BJ (cell line): Measurements from ENCODE around the gene GNG5. TPM values are rescaled to one million over a fixed set of nuclear protein-coding genes. Genes with fewer than 3 reads are reported as not detected.

Experiments
- CTCF ChIA-PET: fragments of 350-600 bp; formaldehyde crosslinking; extraction: SDS; loops from one replicate; lab custom pipeline; 2021; ENCODE audit warnings: antibody characterized with exemption, inconsistent platforms; lab: Yijun Ruan, JAX
- POLR2A ChIA-PET: fragments of 300-600 bp; sonication (Branson Sonifier 250); formaldehyde crosslinking; extraction: SDS; loops from one replicate; lab custom pipeline; 2021; ENCODE audit warnings: antibody characterized with exemption; lab: Charles Lee
- DNase-seq: peaks from one replicate; pipeline ENCODE4 v3.0.0-alpha.2; 2011; ENCODE audit warnings: low read depth
- H3K27me3 ChIP-seq: 2 replicates; pipeline ENCODE4 v1.6.0; 2011; ENCODE audit warnings: low read length; ENCODE audit not compliant: control insufficient read depth, insufficient read depth
- H3K36me3 ChIP-seq: 2 replicates; pipeline ENCODE4 v1.5.1; 2011; ENCODE audit warnings: low read length; ENCODE audit not compliant: control insufficient read depth, insufficient read depth
- H3K4me3 ChIP-seq: 2 replicates; pipeline ENCODE4 v1.5.1; 2011; ENCODE audit warnings: low read depth, mild to moderate bottlenecking, control low read depth, low read length
- polyA plus RNA-seq: library from polyadenylated mRNA; depleted of rRNA; stranded (reverse); fragments of >200 nt; gene quantifications from 2 replicates; pipeline ENCODE4 v1.2.3, GENCODE V29; 2011
- TF ChIP-seq, protein P1 (sequence below): IDR thresholded peaks from 2 replicates; pipeline ENCODE4 v1.5.1; 2011; ENCODE audit warnings: low read depth, mild to moderate bottlenecking, control low read depth, inconsistent platforms, low read length, moderate library complexity; ENCODE audit not compliant: insufficient read depth

The GNG5 gene
- polyA plus RNA-seq, 1 experiment: 60.4 TPM

DNA sequence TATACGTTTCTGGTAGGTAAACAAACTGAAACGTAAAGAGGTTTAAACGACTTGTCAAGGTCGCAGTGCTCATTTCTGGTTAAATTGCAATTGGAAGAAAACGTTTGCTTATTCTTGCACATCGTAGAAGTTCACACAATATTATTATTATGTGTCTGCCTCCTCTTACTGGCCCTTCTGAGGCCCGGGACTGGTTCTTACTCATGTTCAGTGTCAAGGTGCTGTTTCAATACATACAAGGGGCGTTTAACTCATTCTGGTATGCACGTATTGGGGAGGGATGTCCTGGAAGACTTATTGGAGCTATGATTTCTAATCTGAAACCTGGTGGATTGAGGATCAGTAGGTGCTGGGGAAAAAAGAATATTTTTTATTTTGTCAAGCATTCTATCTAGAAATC is 26.4 kb downstream of the GNG5 start:
- POLR2A ChIA-PET: interaction anchor here (0.6 to 0.7 kb wide), 2 partner anchors 38 to 1228 kb away, joined by 3 read pairs; partner anchors contain the start of gene ZNHIT6
- Histone ChIP-seq H3K27me3 (no peaks in the 10 kb centered on the region), H3K36me3 (no peaks in the 10 kb centered on the region), H3K4me3 (peak overlapping the region; percentile 90)
- TF ChIP-seq, protein P1, sequence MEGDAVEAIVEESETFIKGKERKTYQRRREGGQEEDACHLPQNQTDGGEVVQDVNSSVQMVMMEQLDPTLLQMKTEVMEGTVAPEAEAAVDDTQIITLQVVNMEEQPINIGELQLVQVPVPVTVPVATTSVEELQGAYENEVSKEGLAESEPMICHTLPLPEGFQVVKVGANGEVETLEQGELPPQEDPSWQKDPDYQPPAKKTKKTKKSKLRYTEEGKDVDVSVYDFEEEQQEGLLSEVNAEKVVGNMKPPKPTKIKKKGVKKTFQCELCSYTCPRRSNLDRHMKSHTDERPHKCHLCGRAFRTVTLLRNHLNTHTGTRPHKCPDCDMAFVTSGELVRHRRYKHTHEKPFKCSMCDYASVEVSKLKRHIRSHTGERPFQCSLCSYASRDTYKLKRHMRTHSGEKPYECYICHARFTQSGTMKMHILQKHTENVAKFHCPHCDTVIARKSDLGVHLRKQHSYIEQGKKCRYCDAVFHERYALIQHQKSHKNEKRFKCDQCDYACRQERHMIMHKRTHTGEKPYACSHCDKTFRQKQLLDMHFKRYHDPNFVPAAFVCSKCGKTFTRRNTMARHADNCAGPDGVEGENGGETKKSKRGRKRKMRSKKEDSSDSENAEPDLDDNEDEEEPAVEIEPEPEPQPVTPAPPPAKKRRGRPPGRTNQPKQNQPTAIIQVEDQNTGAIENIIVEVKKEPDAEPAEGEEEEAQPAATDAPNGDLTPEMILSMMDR: no peak
- CTCF ChIA-PET: interaction anchor here (0.7 to 3.8 kb wide), 6 partner anchors 37 to 465 kb away, joined by 3 to 14 read pairs (median 4); no protein-coding TSS in a partner anchor
- DNase-seq: no peak

DNA sequence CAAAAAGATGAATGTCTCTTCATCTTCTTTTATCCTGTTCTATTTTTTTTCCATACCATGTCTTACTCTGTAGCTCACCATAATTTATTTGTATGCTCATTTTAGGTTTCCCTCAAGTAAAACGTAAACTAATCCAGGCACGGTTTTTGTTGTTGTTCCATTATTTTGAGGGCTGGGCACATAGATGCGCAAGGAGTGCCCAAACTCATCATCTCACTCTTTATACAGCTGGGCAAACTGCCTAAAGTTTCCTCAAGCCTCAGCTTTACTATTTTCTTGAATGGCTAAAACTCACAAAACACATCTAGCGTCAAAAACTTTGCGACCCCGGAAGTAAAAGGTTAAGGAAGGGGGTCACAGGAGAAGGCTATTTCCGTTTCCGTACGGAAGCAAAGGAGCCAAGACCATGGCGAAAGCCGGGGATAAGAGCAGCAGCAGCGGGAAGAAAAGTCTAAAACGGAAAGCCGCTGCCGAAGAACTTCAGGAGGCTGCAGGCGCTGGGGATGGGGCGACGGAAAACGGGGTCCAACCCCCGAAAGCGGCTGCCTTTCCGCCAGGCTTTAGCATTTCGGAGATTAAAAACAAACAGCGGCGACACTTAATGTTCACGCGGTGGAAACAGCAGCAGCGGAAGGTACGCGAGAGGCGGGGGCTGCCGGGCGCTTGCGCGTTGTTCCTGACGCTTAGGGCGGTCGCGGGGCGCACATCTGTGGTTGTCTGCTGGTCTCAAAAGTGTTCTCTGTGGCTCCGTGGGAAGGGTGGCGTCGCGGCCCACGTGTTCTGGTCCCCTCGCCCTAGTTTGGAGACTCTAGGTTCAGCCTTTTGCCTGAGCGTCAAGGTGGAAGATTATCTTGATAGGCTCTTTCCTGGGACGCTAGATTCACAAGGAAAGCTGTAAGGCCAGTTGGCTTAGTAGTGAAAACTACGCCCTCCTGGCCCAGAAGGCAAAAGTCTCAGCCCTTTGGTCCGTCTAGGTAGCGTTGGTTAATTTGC is 27.2 kb downstream of the GNG5 start, which contains the start of gene RPF1:
TSS of gene RPF1 (plus strand) at position 391 of the 993 bp plus-strand sequence. CDS start at position 407, 16 bp downstream.
- CTCF ChIA-PET: interaction anchor here (1.1 to 3.8 kb wide), 6 partner anchors 36 to 274 kb away, joined by 3 to 14 read pairs (median 4); no protein-coding TSS in a partner anchor
- Histone ChIP-seq H3K4me3 (peak within 1 kb of the TSS; percentile 90), H3K27me3 (no peaks in the 10 kb centered on the region), H3K36me3 (no peaks in the 10 kb centered on the region)
- POLR2A ChIA-PET: interaction anchor here (0.6 to 0.7 kb wide), 2 partner anchors 37 to 1229 kb away, joined by 3 read pairs; partner anchors contain the start of gene ZNHIT6
- peak; percentile 32 for DNase-seq
- TF ChIP-seq, protein P1: no peak

DNA sequence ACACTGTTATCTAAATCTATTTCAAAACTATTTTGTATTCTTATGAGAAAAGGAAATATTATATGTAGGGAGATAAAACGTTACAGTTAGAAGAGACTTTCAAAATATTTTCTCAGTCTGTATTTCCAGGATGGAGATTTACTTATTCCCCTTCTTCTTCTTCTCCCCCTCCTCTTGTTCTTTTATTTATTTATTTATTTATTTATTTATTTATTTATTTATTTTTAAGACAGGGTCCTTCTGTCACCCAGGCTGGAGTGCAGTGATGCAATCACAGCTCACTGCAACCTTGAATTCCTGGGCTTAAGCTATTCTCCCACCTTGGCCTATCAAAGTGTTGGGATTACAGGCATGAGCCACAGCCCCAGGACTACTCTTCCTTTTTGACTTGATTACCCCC is 30.2 kb downstream of the GNG5 start:
- CTCF ChIA-PET: no interaction called here
- no peaks in the 10 kb centered on the region; the same call in 1 of the 2 replicates for H3K27me3 ChIP-seq
- no peaks in the 10 kb centered on the region for H3K36me3 ChIP-seq
- no peak for DNase-seq
- TF ChIP-seq, protein P1: no peak
- H3K4me3 ChIP-seq: no peak overlapping the region
- POLR2A ChIA-PET: no interaction called here

DNA sequence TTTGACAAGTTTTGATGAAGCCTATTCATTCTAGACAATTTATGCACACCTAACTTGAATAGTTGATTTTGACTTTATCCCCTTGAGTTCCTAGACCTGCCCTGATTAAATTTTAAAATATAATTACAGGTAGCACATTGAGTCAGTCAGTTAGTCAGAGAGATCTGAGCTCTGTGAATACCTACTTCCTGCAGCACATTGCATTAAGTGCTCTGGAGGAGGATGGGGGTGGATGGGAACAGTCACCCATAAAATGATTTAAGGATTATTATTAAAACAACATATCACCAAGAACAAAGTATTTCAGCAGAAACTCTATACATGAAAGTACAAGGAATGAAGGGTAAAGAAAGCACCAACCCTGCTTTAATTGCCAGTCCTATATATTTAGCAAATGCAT is 39.1 kb downstream of the GNG5 start:
- ChIA-PET CTCF (interaction anchor here (1.2 kb wide), 1 partner anchor 136 kb away, joined by 4 read pairs; no protein-coding TSS in a partner anchor), POLR2A (no interaction called here)
- Histone ChIP-seq H3K27me3 (peaks cover 6% of the 10 kb centered on the region), H3K36me3 (no peaks in the 10 kb centered on the region), H3K4me3 (no peak overlapping the region)
- no peak for DNase-seq
- TF ChIP-seq, protein P1: no peak

DNA sequence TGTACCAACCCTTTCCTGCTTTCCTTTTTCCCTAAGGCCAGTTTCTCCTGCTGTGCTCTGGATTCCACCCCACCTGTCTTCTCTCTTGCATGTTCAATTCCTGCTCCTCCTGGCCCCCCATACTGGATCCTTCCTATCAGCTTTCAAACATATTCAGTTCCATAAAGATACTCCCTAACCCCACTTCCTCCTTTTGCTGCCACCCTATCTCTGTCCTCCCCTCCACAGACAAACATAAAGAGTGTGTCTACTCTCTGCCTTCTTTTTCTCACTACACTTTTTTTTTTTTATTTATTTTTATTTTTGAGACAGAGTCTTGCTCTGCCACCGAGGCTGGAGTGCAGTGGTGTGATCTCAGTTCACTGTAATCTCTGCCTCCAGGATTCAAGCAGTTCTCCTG is 44.3 kb downstream of the GNG5 start:
- POLR2A ChIA-PET: no interaction called here
- TF ChIP-seq, protein P1: no peak
- no peak overlapping the region for H3K4me3 ChIP-seq
- no peaks in the 10 kb centered on the region for H3K36me3 ChIP-seq
- CTCF ChIA-PET: interaction anchor here (1.3 kb wide), 1 partner anchor 8 kb away, joined by 3 read pairs; no protein-coding TSS in a partner anchor
- peaks cover 8% of the 10 kb centered on the region for H3K27me3 ChIP-seq
- no peak for DNase-seq
